H1 (cell line): Measurements from ENCODE around the gene LCN6. TPM values are rescaled to one million over a fixed set of nuclear protein-coding genes. Genes with fewer than 3 reads are reported as not detected.

Experiments used
- EZH2 ChIP-seq: fragments of 200-600 bp; sonication (generic); IDR thresholded peaks from 2 replicates; pipeline ENCODE4 v1.7.1; 2012; ENCODE audit warnings: low read depth, mild to moderate bottlenecking, moderate library complexity, low read length, inconsistent platforms; ENCODE audit not compliant: severe bottlenecking
- KDM1A ChIP-seq: fragments of 200-600, 300-600 bp; sonication (generic); IDR thresholded peaks from 2 replicates; pipeline ENCODE4 v1.7.1; 2016; ENCODE audit warnings: mild to moderate bottlenecking, low read length, borderline replicate concordance
- NANOG ChIP-seq: IDR thresholded peaks from 2 replicates; pipeline ENCODE4 v1.6.1; 2011; ENCODE audit warnings: low read length, low read depth, mild to moderate bottlenecking, inconsistent platforms; ENCODE audit not compliant: insufficient read depth, poor library complexity, severe bottlenecking
- RBBP5 ChIP-seq: IDR thresholded peaks from 2 replicates; pipeline ENCODE4 v1.7.1; 2012; ENCODE audit warnings: low read depth, mild to moderate bottlenecking, inconsistent platforms, low read length, moderate library complexity, borderline replicate concordance
- SP4 ChIP-seq: IDR thresholded peaks from 2 replicates; pipeline ENCODE4 v1.6.1; 2012; ENCODE audit warnings: low read length, inconsistent platforms
- polyA plus RNA-seq, 7 experiments: library from polyadenylated mRNA; depleted of rRNA in 3 of 7; stranded (reverse) in 5 of 7; unstranded in 2 of 7; fragments of >200 nt in 5 of 7; fragments of 200-250 nt in 2 of 7; gene quantifications; 1 replicate in 5 of 7; 2 replicates in 1 of 7; 4 replicates in 1 of 7; pipeline versions ENCODE4 v1.2.1 to v1.2.3, GENCODE V29; 2011 to 2013; ENCODE audit warnings: missing spikeins in 2 of 7, mixed read lengths in 2 of 7
- total RNA-seq: library from RNA; stranded (reverse); fragmentation: NEBNext Ultra II Directional; extraction: Animal tissue kit (Norgen Biotek cat#: 25700); gene quantifications from 2 replicates; pipeline ENCODE4 v1.2.1, GENCODE V29; 2021
- TF ChIP-seq, protein P1 (sequence below): fragments of 300-600 bp; sonication (generic); IDR thresholded peaks from 2 replicates; pipeline ENCODE4 v1.7.1; 2012; ENCODE audit warnings: low read length, moderate library complexity, mild to moderate bottlenecking, inconsistent platforms; ENCODE audit not compliant: insufficient replicate concordance
- TF ChIP-seq, protein P2 (sequence below), 3 experiments: IDR thresholded peaks; 1 replicate in 2 of 3; 2 replicates in 1 of 3; pipeline versions ENCODE4 v1.5.1 to v1.6.1; 2011; ENCODE audit warnings: low read length in 3 of 3, mild to moderate bottlenecking in 3 of 3, inconsistent platforms in 2 of 3, low read depth in 1 of 3, moderate library complexity in 1 of 3; ENCODE audit not compliant: insufficient read depth in 1 of 3; ENCODE audit errors: control extremely low read depth in 1 of 3
- TF ChIP-seq, protein P3 (sequence below): IDR thresholded peaks from 2 replicates; pipeline ENCODE4 v1.6.1; 2012; ENCODE audit warnings: inconsistent platforms

The LCN6 gene
- total and polyA plus RNA-seq, 2 of the 8 experiments (the other 6 are each of a cell fraction or from before 2014, with no cell fraction given): not detected

DNA sequence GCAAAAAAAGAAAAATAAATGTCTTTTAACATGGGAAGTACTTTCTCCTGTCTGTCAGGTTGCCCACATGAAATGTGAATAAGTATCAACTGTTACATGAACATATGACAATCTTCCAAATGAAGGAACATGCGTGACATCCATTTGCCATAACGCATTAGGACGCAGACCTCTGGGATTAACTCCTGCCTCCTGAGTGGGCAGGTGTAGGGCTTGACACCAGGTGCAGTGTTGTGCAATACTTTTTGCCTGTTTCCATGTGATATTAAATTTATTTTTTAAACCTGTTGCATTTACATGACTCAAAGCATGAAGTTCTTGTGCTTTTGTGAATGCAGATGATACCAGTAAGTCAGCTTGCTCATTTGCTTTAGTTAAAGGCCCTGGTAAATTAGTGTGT lies 34.1 kb upstream of the LCN6 start (continued):
- TF ChIP-seq, protein P1, sequence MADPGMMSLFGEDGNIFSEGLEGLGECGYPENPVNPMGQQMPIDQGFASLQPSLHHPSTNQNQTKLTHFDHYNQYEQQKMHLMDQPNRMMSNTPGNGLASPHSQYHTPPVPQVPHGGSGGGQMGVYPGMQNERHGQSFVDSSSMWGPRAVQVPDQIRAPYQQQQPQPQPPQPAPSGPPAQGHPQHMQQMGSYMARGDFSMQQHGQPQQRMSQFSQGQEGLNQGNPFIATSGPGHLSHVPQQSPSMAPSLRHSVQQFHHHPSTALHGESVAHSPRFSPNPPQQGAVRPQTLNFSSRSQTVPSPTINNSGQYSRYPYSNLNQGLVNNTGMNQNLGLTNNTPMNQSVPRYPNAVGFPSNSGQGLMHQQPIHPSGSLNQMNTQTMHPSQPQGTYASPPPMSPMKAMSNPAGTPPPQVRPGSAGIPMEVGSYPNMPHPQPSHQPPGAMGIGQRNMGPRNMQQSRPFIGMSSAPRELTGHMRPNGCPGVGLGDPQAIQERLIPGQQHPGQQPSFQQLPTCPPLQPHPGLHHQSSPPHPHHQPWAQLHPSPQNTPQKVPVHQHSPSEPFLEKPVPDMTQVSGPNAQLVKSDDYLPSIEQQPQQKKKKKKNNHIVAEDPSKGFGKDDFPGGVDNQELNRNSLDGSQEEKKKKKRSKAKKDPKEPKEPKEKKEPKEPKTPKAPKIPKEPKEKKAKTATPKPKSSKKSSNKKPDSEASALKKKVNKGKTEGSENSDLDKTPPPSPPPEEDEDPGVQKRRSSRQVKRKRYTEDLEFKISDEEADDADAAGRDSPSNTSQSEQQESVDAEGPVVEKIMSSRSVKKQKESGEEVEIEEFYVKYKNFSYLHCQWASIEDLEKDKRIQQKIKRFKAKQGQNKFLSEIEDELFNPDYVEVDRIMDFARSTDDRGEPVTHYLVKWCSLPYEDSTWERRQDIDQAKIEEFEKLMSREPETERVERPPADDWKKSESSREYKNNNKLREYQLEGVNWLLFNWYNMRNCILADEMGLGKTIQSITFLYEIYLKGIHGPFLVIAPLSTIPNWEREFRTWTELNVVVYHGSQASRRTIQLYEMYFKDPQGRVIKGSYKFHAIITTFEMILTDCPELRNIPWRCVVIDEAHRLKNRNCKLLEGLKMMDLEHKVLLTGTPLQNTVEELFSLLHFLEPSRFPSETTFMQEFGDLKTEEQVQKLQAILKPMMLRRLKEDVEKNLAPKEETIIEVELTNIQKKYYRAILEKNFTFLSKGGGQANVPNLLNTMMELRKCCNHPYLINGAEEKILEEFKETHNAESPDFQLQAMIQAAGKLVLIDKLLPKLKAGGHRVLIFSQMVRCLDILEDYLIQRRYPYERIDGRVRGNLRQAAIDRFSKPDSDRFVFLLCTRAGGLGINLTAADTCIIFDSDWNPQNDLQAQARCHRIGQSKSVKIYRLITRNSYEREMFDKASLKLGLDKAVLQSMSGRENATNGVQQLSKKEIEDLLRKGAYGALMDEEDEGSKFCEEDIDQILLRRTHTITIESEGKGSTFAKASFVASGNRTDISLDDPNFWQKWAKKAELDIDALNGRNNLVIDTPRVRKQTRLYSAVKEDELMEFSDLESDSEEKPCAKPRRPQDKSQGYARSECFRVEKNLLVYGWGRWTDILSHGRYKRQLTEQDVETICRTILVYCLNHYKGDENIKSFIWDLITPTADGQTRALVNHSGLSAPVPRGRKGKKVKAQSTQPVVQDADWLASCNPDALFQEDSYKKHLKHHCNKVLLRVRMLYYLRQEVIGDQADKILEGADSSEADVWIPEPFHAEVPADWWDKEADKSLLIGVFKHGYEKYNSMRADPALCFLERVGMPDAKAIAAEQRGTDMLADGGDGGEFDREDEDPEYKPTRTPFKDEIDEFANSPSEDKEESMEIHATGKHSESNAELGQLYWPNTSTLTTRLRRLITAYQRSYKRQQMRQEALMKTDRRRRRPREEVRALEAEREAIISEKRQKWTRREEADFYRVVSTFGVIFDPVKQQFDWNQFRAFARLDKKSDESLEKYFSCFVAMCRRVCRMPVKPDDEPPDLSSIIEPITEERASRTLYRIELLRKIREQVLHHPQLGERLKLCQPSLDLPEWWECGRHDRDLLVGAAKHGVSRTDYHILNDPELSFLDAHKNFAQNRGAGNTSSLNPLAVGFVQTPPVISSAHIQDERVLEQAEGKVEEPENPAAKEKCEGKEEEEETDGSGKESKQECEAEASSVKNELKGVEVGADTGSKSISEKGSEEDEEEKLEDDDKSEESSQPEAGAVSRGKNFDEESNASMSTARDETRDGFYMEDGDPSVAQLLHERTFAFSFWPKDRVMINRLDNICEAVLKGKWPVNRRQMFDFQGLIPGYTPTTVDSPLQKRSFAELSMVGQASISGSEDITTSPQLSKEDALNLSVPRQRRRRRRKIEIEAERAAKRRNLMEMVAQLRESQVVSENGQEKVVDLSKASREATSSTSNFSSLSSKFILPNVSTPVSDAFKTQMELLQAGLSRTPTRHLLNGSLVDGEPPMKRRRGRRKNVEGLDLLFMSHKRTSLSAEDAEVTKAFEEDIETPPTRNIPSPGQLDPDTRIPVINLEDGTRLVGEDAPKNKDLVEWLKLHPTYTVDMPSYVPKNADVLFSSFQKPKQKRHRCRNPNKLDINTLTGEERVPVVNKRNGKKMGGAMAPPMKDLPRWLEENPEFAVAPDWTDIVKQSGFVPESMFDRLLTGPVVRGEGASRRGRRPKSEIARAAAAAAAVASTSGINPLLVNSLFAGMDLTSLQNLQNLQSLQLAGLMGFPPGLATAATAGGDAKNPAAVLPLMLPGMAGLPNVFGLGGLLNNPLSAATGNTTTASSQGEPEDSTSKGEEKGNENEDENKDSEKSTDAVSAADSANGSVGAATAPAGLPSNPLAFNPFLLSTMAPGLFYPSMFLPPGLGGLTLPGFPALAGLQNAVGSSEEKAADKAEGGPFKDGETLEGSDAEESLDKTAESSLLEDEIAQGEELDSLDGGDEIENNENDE: no peak
- TF ChIP-seq SP4 (no peak), KDM1A (no peak), NANOG (no peak), EZH2 (no peak), RBBP5 (no peak)
- TF ChIP-seq, protein P2, sequence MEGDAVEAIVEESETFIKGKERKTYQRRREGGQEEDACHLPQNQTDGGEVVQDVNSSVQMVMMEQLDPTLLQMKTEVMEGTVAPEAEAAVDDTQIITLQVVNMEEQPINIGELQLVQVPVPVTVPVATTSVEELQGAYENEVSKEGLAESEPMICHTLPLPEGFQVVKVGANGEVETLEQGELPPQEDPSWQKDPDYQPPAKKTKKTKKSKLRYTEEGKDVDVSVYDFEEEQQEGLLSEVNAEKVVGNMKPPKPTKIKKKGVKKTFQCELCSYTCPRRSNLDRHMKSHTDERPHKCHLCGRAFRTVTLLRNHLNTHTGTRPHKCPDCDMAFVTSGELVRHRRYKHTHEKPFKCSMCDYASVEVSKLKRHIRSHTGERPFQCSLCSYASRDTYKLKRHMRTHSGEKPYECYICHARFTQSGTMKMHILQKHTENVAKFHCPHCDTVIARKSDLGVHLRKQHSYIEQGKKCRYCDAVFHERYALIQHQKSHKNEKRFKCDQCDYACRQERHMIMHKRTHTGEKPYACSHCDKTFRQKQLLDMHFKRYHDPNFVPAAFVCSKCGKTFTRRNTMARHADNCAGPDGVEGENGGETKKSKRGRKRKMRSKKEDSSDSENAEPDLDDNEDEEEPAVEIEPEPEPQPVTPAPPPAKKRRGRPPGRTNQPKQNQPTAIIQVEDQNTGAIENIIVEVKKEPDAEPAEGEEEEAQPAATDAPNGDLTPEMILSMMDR (IDR thresholded peaks at IDR 0.05; ENCODE audit: control extremely low read depth in 1 of 3, insufficient read depth in 1 of 3, low read depth in 1 of 3, low read length in 3 of 3): no peak
- TF ChIP-seq, protein P3, sequence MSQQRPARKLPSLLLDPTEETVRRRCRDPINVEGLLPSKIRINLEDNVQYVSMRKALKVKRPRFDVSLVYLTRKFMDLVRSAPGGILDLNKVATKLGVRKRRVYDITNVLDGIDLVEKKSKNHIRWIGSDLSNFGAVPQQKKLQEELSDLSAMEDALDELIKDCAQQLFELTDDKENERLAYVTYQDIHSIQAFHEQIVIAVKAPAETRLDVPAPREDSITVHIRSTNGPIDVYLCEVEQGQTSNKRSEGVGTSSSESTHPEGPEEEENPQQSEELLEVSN: no peak
